ENCODE data around the gene BTG4.

Gene BTG4

GRCh38 chr11:111524056-111524455, 11.9 kb upstream of the BTG4 start:
- Histone ChIP-seq H2AFZ (ENCODE audit: low read depth, low read length) (no peak overlapping the region), H3K4me2 (ENCODE audit: low read length) (no peak overlapping the region), H4K20me1 (ENCODE audit: insufficient read depth, low read length) (no peaks in the 10 kb centered on the region), H3K9ac (ENCODE audit: low read length) (no peak overlapping the region), H3K4me1 (ENCODE audit: low read length) (peaks cover 24% of the 10 kb centered on the region), H3K27me3 (ENCODE audit: low read depth, low read length) (no peaks in the 10 kb centered on the region), H3K27ac (ENCODE audit: low read length) (no peak overlapping the region), H3K9me3 (ENCODE audit: insufficient read depth, low read length) (no peaks in the 10 kb centered on the region), H3K4me3 (ENCODE audit: low read length) (no peak overlapping the region), H3K36me3 (replicated peaks; ENCODE audit: low read depth, low read length) (no peaks in the 10 kb centered on the region), H3K79me2 (ENCODE audit: low read length) (no peaks in the 10 kb centered on the region)
- TF ChIP-seq, protein P1, sequence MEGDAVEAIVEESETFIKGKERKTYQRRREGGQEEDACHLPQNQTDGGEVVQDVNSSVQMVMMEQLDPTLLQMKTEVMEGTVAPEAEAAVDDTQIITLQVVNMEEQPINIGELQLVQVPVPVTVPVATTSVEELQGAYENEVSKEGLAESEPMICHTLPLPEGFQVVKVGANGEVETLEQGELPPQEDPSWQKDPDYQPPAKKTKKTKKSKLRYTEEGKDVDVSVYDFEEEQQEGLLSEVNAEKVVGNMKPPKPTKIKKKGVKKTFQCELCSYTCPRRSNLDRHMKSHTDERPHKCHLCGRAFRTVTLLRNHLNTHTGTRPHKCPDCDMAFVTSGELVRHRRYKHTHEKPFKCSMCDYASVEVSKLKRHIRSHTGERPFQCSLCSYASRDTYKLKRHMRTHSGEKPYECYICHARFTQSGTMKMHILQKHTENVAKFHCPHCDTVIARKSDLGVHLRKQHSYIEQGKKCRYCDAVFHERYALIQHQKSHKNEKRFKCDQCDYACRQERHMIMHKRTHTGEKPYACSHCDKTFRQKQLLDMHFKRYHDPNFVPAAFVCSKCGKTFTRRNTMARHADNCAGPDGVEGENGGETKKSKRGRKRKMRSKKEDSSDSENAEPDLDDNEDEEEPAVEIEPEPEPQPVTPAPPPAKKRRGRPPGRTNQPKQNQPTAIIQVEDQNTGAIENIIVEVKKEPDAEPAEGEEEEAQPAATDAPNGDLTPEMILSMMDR (IDR thresholded peaks at IDR 0.05; ENCODE audit: low read depth, low read length) = no peak
- no peak for TF ChIP-seq EZH2phosphoT487 (IDR thresholded peaks at IDR 0.05; ENCODE audit: low read depth)

DNA sequence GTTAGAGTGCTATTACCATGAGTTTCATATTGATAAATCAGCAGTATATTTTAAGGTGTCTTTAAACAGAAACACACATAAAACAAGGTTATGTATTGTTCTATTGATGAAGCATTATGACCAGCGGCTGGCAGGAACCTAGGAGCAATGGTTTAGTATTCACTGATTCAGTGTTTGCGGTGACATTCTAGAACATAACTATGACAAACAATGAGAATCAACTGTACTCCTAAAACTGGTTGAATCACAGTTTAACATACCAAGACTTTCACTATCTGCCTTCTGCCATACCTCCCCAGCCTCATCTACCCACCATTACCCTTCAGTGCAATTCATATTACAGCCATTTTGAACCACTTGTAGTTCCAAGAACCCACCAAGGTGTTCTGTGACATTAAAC, 11.2 kb upstream of the BTG4 start:
- H3K9ac ChIP-seq (ENCODE audit: low read length) = no peak overlapping the region
- H2AFZ ChIP-seq (ENCODE audit: low read depth, low read length) = no peak overlapping the region
- no peaks in the 10 kb centered on the region for H3K36me3 ChIP-seq (replicated peaks; ENCODE audit: low read depth, low read length)
- no peaks in the 10 kb centered on the region for H3K27me3 ChIP-seq (ENCODE audit: low read depth, low read length)
- no peak overlapping the region for H3K27ac ChIP-seq (ENCODE audit: low read length)
- H3K79me2 ChIP-seq (ENCODE audit: low read length) = no peaks in the 10 kb centered on the region
- peaks cover 18% of the 10 kb centered on the region for H3K4me1 ChIP-seq (ENCODE audit: low read length)
- H3K4me3 ChIP-seq (ENCODE audit: low read length) = no peak overlapping the region
- no peaks in the 10 kb centered on the region for H3K9me3 ChIP-seq (ENCODE audit: insufficient read depth, low read length)
- no peak overlapping the region for H3K4me2 ChIP-seq (ENCODE audit: low read length)
- TF ChIP-seq EZH2phosphoT487 (IDR thresholded peaks at IDR 0.05; ENCODE audit: low read depth) = no peak
- TF ChIP-seq, protein P1 (IDR thresholded peaks at IDR 0.05; ENCODE audit: low read depth, low read length) = no peak
- no peaks in the 10 kb centered on the region for H4K20me1 ChIP-seq (ENCODE audit: insufficient read depth, low read length)

DNA sequence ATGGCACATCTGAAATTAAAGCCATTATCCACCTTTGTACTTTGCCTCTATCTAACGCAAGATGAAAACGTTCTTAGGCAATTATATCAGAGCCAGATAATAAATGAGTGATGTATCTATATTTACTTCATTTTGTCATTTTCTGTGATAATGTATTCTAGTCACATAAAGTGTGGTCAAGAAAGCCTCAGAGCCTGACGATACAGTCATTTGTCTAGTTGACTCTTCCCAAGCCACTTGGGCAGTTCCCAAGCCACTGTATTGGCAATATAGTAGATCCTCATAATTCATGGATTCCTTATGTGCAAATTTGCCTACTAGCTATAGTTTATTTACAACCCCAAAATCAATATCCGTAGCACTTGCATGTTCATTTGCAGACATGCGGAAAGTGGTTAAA, 10.2 kb upstream of the BTG4 start:
- Histone ChIP-seq H3K36me3 (replicated peaks; ENCODE audit: low read depth, low read length) (no peaks in the 10 kb centered on the region), H4K20me1 (ENCODE audit: insufficient read depth, low read length) (no peaks in the 10 kb centered on the region), H2AFZ (ENCODE audit: low read depth, low read length) (no peak overlapping the region), H3K4me3 (ENCODE audit: low read length) (no peak overlapping the region), H3K4me1 (ENCODE audit: low read length) (peaks cover 18% of the 10 kb centered on the region), H3K9me3 (ENCODE audit: insufficient read depth, low read length) (no peaks in the 10 kb centered on the region), H3K27me3 (ENCODE audit: low read depth, low read length) (no peaks in the 10 kb centered on the region), H3K4me2 (ENCODE audit: low read length) (no peak overlapping the region), H3K79me2 (ENCODE audit: low read length) (no peaks in the 10 kb centered on the region), H3K9ac (ENCODE audit: low read length) (no peak overlapping the region), H3K27ac (ENCODE audit: low read length) (no peak overlapping the region)
- TF ChIP-seq, protein P1 (IDR thresholded peaks at IDR 0.05; ENCODE audit: low read depth, low read length) = no peak
- TF ChIP-seq EZH2phosphoT487 (IDR thresholded peaks at IDR 0.05; ENCODE audit: low read depth) = no peak

DNA sequence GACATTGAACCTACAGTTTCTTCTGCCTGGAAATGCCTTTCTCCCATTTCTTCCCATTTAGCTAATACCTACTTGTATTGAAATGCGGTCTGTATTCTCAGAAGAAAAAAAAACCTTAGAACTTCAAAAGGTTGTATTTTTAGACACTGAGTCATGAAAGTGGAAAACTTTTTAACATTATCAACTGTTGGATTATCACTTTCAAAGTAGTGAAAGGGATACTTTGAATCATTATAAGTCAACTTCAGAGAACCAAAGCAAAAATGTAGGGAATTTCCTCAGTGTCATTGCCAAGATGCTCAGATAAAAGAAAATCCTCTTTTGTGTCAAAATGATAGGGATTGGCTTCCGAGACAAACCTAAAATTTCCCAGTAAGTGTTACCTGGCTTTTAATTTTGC, 8.9 kb upstream of the BTG4 start:
- no peak overlapping the region for H3K9ac ChIP-seq (ENCODE audit: low read length)
- no peak overlapping the region for H2AFZ ChIP-seq (ENCODE audit: low read depth, low read length)
- H3K9me3 ChIP-seq (ENCODE audit: insufficient read depth, low read length) = no peaks in the 10 kb centered on the region
- H3K79me2 ChIP-seq (ENCODE audit: low read length) = no peaks in the 10 kb centered on the region
- H3K4me1 ChIP-seq (ENCODE audit: low read length) = peaks cover 6% of the 10 kb centered on the region
- TF ChIP-seq EZH2phosphoT487 (IDR thresholded peaks at IDR 0.05; ENCODE audit: low read depth) = no peak
- TF ChIP-seq, protein P1 (IDR thresholded peaks at IDR 0.05; ENCODE audit: low read depth, low read length) = no peak
- H3K4me3 ChIP-seq (ENCODE audit: low read length) = no peak overlapping the region
- no peaks in the 10 kb centered on the region for H3K36me3 ChIP-seq (replicated peaks; ENCODE audit: low read depth, low read length)
- H3K27ac ChIP-seq (ENCODE audit: low read length) = no peak overlapping the region
- H3K27me3 ChIP-seq (ENCODE audit: low read depth, low read length) = no peaks in the 10 kb centered on the region
- H3K4me2 ChIP-seq (ENCODE audit: low read length) = no peak overlapping the region
- no peaks in the 10 kb centered on the region for H4K20me1 ChIP-seq (ENCODE audit: insufficient read depth, low read length)
